ENCODE results near the gene SHISA5.

GRCh38 chr3:48474619-48475018 is 29.4 kb downstream of the SHISA5 start:
- TF ChIP-seq, protein P1, sequence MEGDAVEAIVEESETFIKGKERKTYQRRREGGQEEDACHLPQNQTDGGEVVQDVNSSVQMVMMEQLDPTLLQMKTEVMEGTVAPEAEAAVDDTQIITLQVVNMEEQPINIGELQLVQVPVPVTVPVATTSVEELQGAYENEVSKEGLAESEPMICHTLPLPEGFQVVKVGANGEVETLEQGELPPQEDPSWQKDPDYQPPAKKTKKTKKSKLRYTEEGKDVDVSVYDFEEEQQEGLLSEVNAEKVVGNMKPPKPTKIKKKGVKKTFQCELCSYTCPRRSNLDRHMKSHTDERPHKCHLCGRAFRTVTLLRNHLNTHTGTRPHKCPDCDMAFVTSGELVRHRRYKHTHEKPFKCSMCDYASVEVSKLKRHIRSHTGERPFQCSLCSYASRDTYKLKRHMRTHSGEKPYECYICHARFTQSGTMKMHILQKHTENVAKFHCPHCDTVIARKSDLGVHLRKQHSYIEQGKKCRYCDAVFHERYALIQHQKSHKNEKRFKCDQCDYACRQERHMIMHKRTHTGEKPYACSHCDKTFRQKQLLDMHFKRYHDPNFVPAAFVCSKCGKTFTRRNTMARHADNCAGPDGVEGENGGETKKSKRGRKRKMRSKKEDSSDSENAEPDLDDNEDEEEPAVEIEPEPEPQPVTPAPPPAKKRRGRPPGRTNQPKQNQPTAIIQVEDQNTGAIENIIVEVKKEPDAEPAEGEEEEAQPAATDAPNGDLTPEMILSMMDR (IDR thresholded peaks at IDR 0.05): no peak
- TF ChIP-seq POLR2A (IDR thresholded peaks at IDR 0.05) (no peak), EP300 (IDR thresholded peaks at IDR 0.05) (no peak)

Measured in ovary (tissue), 3 donors.